GM19468 (cell line): ENCODE measurements around the gene CEP104.
"Not testable (repeated sequence)": the region's sequence is repeated elsewhere in the genome, so short reads cannot be mapped to it uniquely, and the experiment has no call there.

ENCODE experiments used
- ATAC-seq: cut with Tn5 transposase; IDR thresholded peaks from one replicate; pipeline ENCODE4 v1.9.1; 2021; ENCODE audit warnings: mild to moderate bottlenecking, moderate library complexity, moderate number of reproducible peaks; ENCODE audit not compliant: unreplicated experiment; ENCODE audit errors: extremely low read depth

CEP104 gene

GRCh38 chr1:3836421-3836820 lies 20.6 kb downstream of the CEP104 start:
- no peak for ATAC-seq

DNA sequence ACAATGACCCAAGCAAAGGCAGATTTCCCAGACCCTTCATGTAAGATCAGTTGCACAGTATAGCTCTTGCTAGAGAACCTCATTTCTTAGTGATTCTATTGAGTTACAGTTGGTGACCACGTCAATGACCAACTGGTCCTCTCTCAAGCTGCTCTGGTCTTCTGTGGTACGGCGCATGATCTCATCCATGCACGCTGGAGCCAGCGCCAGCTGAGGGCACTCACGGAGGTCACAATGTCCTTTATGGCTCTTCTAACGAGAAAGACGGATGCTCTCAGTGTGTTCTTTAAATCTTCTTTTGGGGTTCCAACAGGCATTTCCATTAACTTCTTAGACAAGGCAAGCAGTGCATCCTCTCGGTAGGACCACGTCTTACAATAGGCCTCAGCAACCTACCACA lies 22.3 kb downstream of the CEP104 start:
- ATAC-seq = no peak

GRCh38 chr1:3831689-3832088 lies 25.3 kb downstream of the CEP104 start:
- ATAC-seq = no peak

DNA sequence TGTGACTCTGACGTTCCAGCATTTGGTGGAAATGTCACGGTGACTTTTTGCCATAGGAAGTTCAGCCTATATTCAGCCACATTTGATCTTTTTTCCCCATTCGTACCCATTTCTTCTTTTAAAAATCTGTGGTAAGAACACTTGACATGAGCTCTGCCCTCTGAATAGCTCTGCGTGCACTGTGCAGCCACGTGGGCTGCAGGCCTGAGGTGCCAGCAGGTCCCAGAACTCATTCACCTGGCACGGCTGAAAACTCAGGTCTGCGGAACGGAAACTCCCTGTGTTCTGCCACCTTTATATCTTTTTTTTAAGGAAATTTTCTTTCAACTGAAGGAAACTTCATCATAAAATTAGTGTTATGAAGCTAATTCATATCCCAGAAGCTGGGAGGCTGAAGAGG lies 28.6 kb downstream of the CEP104 start:
- ATAC-seq = no peak

DNA sequence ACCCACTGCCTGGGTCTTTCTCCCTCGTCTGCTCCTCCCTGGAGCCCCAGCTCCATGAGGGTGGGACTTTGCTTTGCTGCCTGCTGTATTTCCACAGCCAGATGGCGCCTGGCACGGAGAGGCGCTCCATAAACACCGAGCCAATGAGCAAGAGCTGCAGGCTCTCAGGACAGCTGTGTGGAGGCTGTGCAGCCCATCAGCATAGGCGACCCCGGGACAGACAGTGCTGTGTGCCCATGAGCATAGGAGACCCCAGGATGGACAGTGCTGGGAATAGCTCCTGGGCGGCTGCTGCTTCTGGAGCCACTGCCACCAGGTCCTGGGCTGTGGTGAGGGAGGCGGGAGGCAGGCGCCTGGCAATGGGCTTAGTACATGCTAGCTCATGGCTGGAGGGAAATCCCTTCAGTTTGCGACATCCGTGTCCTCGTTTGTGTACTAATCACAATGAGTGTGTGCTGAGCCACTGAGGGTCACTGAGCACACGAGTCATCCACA lies 29.2 kb downstream of the CEP104 start:
- ATAC-seq = no peak

DNA sequence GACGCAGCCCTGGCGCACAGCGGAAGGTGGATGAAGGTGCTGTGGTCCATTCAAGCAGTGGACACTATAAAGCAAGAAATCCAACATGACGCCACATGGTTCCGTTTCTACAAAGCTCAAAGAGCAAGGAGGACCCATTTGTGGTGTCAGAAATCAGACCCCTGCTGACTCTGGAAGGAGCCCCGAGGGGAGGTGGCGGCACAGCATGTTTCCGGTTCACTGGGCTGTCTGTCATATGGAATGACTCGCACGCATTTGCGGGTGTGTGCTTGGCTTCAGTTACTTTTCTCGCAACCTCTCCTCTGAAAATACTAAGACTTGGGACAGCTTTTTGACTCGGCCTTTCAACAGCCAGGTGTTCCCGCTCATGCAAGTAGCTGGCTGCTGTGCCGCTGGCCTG lies 31.7 kb downstream of the CEP104 start:
- ATAC-seq = no peak

- ATAC-seq = no peak
Measured at GRCh38 chr1:3824650-3825049, 32.4 kb downstream of the CEP104 start.

DNA sequence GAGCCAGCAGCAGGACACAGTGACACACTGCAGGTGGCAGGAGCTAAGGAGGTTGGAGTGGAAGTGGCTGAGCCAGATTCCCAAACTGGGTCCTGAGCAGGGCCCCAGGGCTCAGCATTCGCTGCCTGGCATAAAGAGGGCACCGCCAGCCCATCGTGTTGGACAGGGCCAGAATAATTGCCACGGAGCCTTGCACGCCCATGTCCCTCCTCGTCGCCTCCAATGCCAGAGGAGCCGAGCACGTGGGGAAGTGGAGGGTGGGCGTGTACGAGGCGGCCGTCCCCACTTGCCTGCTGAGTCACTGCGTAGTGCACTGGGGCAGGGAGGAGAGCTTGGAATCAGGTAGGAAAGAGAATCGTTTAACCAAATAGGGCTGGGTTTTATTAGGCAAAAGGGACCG lies 34.6 kb downstream of the CEP104 start:
- ATAC-seq = no peak

- no peak for ATAC-seq
Measured at GRCh38 chr1:3821908-3822307, 35.1 kb downstream of the CEP104 start.

DNA sequence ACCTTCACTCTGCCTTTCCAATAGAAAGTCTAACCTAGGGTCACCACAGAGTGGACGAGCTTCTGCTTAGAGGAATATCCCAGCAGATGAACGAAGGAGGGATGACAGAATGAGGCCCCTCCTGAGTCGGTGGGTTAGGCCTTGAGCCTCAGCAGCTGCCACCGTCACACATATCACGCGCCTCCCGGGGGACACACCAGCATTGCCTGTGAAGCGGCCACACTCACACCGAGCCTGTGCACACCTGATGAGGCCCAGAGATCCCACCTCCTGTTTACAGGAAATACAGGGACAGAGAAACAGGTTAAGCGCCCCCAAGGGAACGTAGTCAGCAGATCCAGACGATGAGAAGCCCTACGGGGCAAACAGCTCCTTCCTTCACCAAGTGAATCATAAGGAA lies 35.6 kb downstream of the CEP104 start:
- no peak for ATAC-seq

DNA sequence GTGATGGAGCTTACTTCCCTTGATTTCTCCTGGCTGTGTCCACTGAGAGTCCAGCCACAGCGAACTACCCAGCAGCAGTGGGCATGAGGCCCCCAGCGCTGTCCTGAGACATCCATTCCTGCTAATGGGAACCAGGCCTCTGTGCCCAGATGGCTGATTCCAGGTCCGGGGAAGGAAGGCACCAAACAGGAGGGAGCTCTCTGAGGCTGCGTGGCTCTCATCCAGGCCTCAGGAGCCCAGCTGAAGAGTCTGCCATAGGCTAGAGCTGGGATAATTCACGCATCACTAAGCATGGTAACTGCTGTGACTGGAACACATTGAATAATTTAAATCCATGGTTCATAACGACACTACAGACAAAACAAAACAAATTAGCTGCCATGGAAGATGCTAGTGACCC lies 36.0 kb downstream of the CEP104 start:
- no peak for ATAC-seq

- no peak for ATAC-seq
Measured at GRCh38 chr1:3820316-3820715, 36.7 kb downstream of the CEP104 start.

DNA sequence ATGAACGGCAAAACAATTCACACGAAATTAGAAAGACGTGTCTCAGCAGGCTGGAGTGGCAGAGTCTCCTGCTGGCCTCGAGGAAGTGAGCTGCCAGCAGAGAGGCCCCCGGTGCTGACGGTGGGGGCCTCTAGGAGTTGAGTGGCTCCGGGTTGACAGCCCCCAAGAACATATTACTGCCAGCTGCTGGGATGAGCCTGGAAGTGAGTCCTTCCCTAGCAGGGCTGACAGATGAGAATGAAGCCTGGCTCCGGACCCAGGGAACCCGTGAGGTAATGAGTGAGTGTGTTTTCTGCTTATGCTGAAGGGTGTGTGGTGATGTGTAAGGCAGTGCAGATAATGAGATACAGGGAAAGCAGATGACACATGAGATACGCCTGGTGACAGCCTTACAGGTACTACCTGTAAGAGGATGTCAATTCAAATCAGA lies 37.2 kb downstream of the CEP104 start:
- no peak for ATAC-seq

GRCh38 chr1:3817821-3818597 lies 39.0 kb downstream of the CEP104 start:
- no peak for ATAC-seq

DNA sequence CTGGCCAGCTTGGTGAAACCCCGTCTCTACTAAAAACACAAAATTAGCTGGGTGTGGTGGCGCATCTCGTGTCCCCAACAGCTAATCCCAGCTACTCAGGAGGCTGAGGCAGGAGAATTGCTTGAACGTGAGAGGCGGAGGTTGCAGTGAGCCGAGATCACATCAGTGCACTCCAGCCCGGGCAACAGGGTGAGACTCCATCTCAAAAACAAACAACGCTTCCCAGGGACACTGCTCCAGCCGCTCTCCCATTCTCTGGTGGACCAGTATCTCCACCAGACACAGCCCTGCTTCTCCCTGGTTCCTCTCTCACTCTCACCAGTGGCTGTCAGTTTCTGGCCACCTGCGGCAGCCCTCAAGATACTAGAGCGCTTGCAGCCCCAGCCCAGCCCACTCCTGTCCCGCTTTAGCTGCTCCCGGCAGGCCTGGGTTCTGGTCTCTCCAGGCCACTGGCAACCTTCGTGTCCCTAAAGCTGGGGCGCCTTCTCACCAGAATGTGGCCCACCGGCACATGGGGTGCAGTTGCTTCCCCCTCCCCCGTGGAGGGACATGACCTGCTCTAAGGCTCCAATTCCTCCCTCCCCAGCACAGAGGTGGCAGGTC lies 39.8 kb downstream of the CEP104 start:
- ATAC-seq = no peak

DNA sequence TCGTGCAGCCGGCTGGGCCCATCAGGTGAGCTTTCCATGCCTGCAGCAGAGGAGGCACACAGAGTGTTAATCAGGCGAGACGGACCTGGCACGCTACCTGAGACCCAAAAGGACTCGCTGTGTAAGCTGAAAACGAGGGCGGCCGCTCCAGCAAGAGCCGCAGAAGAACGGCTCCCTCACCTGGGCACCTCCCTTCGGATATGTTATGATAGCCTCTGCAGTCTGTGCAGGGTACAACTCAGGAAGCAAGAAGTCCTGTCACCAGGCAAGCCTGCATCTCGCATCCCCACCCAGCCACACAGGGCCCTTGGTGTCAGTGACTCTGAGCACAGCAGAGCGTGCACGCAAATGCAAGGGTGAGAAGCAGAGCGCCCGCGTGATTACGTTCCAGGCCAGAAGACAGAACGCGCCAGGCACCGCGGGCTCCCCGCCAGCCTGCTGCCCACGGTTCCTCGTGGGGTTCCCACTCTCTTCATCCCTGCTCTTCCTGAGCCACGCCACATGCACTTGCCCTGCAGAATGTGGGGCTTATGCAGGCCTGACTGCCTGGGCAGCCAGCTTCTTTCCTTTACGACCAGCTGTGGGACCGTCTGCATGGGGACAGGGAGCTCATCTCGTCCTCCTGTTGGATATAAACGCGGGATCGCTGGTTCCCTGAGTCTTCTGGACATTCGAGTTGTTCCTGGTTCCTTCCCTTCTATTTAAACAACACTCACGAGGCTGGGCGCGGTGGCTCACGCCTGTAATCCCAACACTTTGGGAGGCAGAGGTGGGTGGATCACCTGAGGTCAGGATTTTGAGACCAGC lies 40.5 kb downstream of the CEP104 start:
- no peak for ATAC-seq

GRCh38 chr1:3814771-3815561 lies 42.0 kb downstream of the CEP104 start:
- no peak for ATAC-seq

GRCh38 chr1:3814065-3814464 lies 42.9 kb downstream of the CEP104 start:
- no peak for ATAC-seq

DNA sequence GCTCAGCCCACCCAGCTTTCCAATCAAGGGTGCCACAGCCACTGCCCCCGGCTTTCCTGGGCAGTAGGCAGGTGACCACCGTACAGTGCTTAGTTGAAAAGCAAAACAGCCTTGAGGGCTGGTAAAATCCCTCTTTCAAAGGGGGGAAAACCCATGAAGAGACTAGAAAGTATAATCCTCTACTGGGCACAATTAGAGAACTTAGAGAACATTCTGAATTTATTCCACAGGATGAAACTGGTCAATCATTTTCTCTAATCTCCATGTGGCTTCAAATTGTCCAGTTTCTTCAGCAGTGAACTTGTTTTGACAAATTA lies 45.5 kb downstream of the CEP104 start:
- no peak for ATAC-seq

- not testable (repeated sequence) for ATAC-seq
Measured at GRCh38 chr1:3810149-3810761, 46.8 kb downstream of the CEP104 start.
